Liver (tissue), 9 donors: Measurements from ENCODE around the gene NCK2. TPM values are rescaled to one million over a fixed set of nuclear protein-coding genes. Genes with fewer than 3 reads are reported as not detected.

Experiments
- DNase-seq: peaks from one replicate; pipeline ENCODE4 v3.0.0-alpha.2; 2017; ENCODE audit warnings: low spot score
- H3K27ac ChIP-seq, 2 donors: one replicate each; pipeline ENCODE4 v1.7.0; 2013; ENCODE audit warnings: inconsistent platforms in 2 of 2, low read length in 2 of 2, control low read depth in 1 of 2, low read depth in 1 of 2, mild to moderate bottlenecking in 1 of 2
- H3K27me3 ChIP-seq, 4 donors: one replicate each; pipeline versions ENCODE4 v1.6.1 to v1.7.0; 2013; ENCODE audit warnings: low read length in 3 of 4, inconsistent platforms in 1 of 4, mild to moderate bottlenecking in 1 of 4, moderate library complexity in 1 of 4; ENCODE audit not compliant: control insufficient read depth in 4 of 4, insufficient read depth in 4 of 4
- H3K36me3 ChIP-seq, 4 donors: one replicate each; pipeline versions ENCODE4 v1.6.1 to v1.7.0; 2013; ENCODE audit warnings: low read length in 3 of 4, mild to moderate bottlenecking in 3 of 4, low read depth in 1 of 4, moderate library complexity in 1 of 4; ENCODE audit not compliant: control insufficient read depth in 4 of 4, insufficient read depth in 3 of 4
- H3K4me1 ChIP-seq, 4 donors: one replicate each; pipeline versions ENCODE4 v1.6.1 to v1.7.0; 2013; ENCODE audit warnings: low read length in 3 of 4, mild to moderate bottlenecking in 3 of 4, moderate library complexity in 1 of 4; ENCODE audit not compliant: control insufficient read depth in 4 of 4, insufficient read depth in 4 of 4
- H3K4me3 ChIP-seq, 3 donors: one replicate each; pipeline versions ENCODE4 v1.6.1 to v1.7.0; 2013; ENCODE audit warnings: low read length in 3 of 3, control low read depth in 1 of 3, low read depth in 1 of 3, mild to moderate bottlenecking in 1 of 3
- H3K9ac ChIP-seq, 2 donors: one replicate each; pipeline ENCODE4 v1.7.0; 2013; ENCODE audit warnings: low read length in 2 of 2, mild to moderate bottlenecking in 2 of 2, moderate library complexity in 2 of 2, control low read depth in 1 of 2, low read depth in 1 of 2
- H3K9me3 ChIP-seq, 4 donors: one replicate each; pipeline versions ENCODE4 v1.6.1 to v1.7.0; 2013; ENCODE audit warnings: low read length in 3 of 4; ENCODE audit not compliant: control insufficient read depth in 4 of 4
- CTCF ChIP-seq: fragments of 150-350 bp; IDR thresholded peaks from 2 replicates; pipeline ENCODE4 v1.5.1; 2017; ENCODE audit warnings: improper control_type of control experiment, low read depth, low read length; ENCODE audit not compliant: missing input control
- EGR1 ChIP-seq, 2 donors: IDR thresholded peaks; 2 replicates each; pipeline ENCODE4 v1.6.1; 2016 to 2018; ENCODE audit warnings: antibody characterized with exemption in 2 of 2, low read depth in 2 of 2
- FOXA1 ChIP-seq: IDR thresholded peaks from 2 replicates; pipeline ENCODE4 v1.6.1; 2016; ENCODE audit warnings: antibody characterized with exemption
- FOXA2 ChIP-seq: IDR thresholded peaks from 2 replicates; pipeline ENCODE4 v1.6.1; 2016; ENCODE audit warnings: antibody characterized with exemption
- GABPA ChIP-seq, 2 donors: IDR thresholded peaks in 1 of 2; conservative IDR thresholded peaks in 1 of 2; 2 replicates each; pipeline ENCODE4 v1.6.1; 2016; ENCODE audit warnings: antibody characterized with exemption in 2 of 2, mild to moderate bottlenecking in 1 of 2, moderate library complexity in 1 of 2
- HNF4A ChIP-seq, 2 donors: conservative IDR thresholded peaks; 2 replicates each; pipeline ENCODE4 v1.6.1; 2016; ENCODE audit warnings: antibody characterized with exemption in 2 of 2, mild to moderate bottlenecking in 2 of 2
- HNF4G ChIP-seq: IDR thresholded peaks from 2 replicates; pipeline ENCODE4 v1.6.1; 2016; ENCODE audit warnings: antibody characterized with exemption
- JUND ChIP-seq, 2 donors: IDR thresholded peaks; 2 replicates each; pipeline ENCODE4 v1.6.1; 2016; ENCODE audit warnings: antibody characterized with exemption in 2 of 2
- NR2F2 ChIP-seq: IDR thresholded peaks from 2 replicates; pipeline ENCODE4 v1.6.1; 2016; ENCODE audit warnings: antibody characterized with exemption
- REST ChIP-seq: IDR thresholded peaks from 2 replicates; pipeline ENCODE4 v1.6.1; 2016; ENCODE audit warnings: antibody characterized with exemption, mild to moderate bottlenecking
- RXRA ChIP-seq, 2 donors: IDR thresholded peaks; 2 replicates each; pipeline ENCODE4 v1.6.1; 2017 to 2018; ENCODE audit warnings: antibody characterized with exemption in 2 of 2, mild to moderate bottlenecking in 1 of 2
- SP1 ChIP-seq: IDR thresholded peaks from 2 replicates; pipeline ENCODE4 v1.6.1; 2018; ENCODE audit warnings: antibody characterized with exemption, mild to moderate bottlenecking
- TAF1 ChIP-seq: conservative IDR thresholded peaks from 2 replicates; pipeline ENCODE4 v1.6.1; 2016; ENCODE audit warnings: antibody characterized with exemption, mild to moderate bottlenecking
- YY1 ChIP-seq: IDR thresholded peaks from 2 replicates; pipeline ENCODE4 v1.6.1; 2016; ENCODE audit warnings: antibody characterized with exemption, mild to moderate bottlenecking
- ZBTB33 ChIP-seq: IDR thresholded peaks from 2 replicates; pipeline ENCODE4 v1.6.1; 2016; ENCODE audit warnings: antibody characterized with exemption
- WGBS: extraction: QIAGEN DNeasy Blood & Tissue Kit; methylation state at CpG from one replicate; pipeline ENCODE4 v1.1.7; 2013; 5-methylcytosine and 5-hydroxymethylcytosine counted together
- polyA plus RNA-seq, 2 donors: library from polyadenylated mRNA; stranded (reverse) in 1 of 2; unstranded in 1 of 2; fragments of 200-250 nt in 1 of 2; fragments of >200 nt in 1 of 2; fragmentation: Nextera tagmentation in 1 of 2; extraction: Ambion mirVana in 1 of 2; gene quantifications; one replicate each; pipeline versions ENCODE4 v1.2.1 to v1.2.3, GENCODE V29; 2013 to 2015
- total RNA-seq, 2 donors: library from RNA; depleted of rRNA; stranded (reverse); fragments of >200 nt; gene quantifications; one replicate each; pipeline ENCODE4 v1.2.3, GENCODE V29; 2014
- TF ChIP-seq, protein P1 (sequence below): IDR thresholded peaks from 2 replicates; pipeline ENCODE4 v1.6.1; 2016; ENCODE audit warnings: antibody characterized with exemption
- TF ChIP-seq, protein P2 (sequence below): IDR thresholded peaks from 2 replicates; pipeline ENCODE4 v1.6.1; 2016; ENCODE audit warnings: antibody characterized with exemption
- donor health status: healthy.
- donor health status: healthy.
- donor health status: healthy.
- donor health status: healthy.
- donor health status: healthy.

The NCK2 gene
- total and polyA plus RNA-seq, 4 donors: 3.4 to 15.0 (median 10.7) TPM

DNA sequence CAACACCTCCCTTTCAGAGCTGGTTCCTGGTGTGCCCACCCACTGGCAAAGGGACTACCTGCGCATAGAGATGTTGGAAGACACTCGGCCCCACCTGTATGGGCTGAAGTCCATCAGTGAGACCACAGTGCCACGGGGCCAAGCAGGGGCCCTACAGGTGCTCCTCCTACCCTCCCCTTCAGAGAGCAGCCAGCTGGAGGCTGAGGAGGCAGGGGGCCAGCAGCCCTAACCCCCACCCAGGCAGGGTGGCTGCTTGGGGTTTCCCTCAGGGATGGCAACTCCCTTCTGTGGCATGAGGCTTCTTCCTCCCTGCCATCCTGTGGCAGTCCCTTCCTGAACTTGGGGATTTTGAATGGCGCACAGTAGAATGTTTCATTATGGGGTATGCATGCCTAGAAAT lies 125.3 kb downstream of the NCK2 start:
- peaks cover 6 to 20% (median 12%) of the 10 kb centered on the region in 4 donors for H3K4me1 ChIP-seq
- H3K27ac ChIP-seq: no peak overlapping the region
- no peaks in the 10 kb centered on the region for H3K36me3 ChIP-seq
- H3K27me3 ChIP-seq: no peaks in the 10 kb centered on the region
- DNase-seq: no peak
- TF ChIP-seq GABPA (IDR thresholded peaks at IDR 0.05 in 1 of 2, conservative IDR thresholded peaks at IDR 0.05 in 1 of 2): no peak
- TF ChIP-seq JUND (IDR thresholded peaks at IDR 0.05): no peak
- no peak for TF ChIP-seq FOXA1
- no peak for TF ChIP-seq SP1
- TF ChIP-seq TAF1: no peak
- TF ChIP-seq RXRA (IDR thresholded peaks at IDR 0.05): no peak
- TF ChIP-seq FOXA2: no peak
- no peak for TF ChIP-seq YY1
- TF ChIP-seq, protein P1, sequence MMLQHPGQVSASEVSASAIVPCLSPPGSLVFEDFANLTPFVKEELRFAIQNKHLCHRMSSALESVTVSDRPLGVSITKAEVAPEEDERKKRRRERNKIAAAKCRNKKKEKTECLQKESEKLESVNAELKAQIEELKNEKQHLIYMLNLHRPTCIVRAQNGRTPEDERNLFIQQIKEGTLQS: no peak
- TF ChIP-seq HNF4G: no peak
- no peak for TF ChIP-seq NR2F2
- no peak for TF ChIP-seq EGR1 (IDR thresholded peaks at IDR 0.05; ENCODE audit: low read depth in 2 of 2)
- TF ChIP-seq ZBTB33: no peak
- TF ChIP-seq, protein P2, sequence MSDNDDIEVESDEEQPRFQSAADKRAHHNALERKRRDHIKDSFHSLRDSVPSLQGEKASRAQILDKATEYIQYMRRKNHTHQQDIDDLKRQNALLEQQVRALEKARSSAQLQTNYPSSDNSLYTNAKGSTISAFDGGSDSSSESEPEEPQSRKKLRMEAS: no peak
- no peak for TF ChIP-seq CTCF
- TF ChIP-seq HNF4A (conservative IDR thresholded peaks at IDR 0.05): no peak
- TF ChIP-seq REST: no peak
- H3K4me3 ChIP-seq: no peak overlapping the region
- H3K9ac ChIP-seq: no peak overlapping the region
- WGBS: 98% methylated on average over 4 of the region's 4 CpGs
- H3K9me3 ChIP-seq: no peaks in the 10 kb centered on the region

DNA sequence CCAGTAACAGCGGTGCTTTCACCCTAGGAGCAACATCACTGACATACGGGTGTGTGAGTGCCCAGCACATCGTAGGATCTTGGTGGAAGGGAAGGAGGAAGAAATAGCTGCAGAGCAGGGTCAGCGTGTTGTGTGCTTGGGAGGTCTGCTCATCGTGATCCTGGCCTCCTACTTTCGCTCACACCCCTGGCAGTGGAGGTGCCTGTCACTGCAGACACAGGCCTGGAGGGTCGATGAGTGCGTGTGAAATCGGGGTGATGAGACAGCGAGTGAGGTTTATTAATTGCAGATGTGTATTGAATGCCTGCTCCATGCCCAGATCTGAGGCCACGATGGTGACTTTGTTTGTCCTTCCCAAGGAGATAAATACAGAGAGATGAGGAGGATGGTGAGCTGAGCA lies 126.1 kb downstream of the NCK2 start:
- Histone ChIP-seq H3K27ac (no peak overlapping the region), H3K9me3 (no peaks in the 10 kb centered on the region), H3K4me1 (peaks cover 6 to 20% (median 12%) of the 10 kb centered on the region in 4 donors), H3K9ac (no peak overlapping the region), H3K4me3 (no peak overlapping the region), H3K36me3 (no peaks in the 10 kb centered on the region), H3K27me3 (no peaks in the 10 kb centered on the region)
- WGBS: 95% methylated on average over 11 of the region's 11 CpGs
- DNase-seq: no peak
- TF ChIP-seq GABPA (IDR thresholded peaks at IDR 0.05 in 1 of 2, conservative IDR thresholded peaks at IDR 0.05 in 1 of 2) (no peak), HNF4A (conservative IDR thresholded peaks at IDR 0.05) (no peak), JUND (IDR thresholded peaks at IDR 0.05) (no peak)
